Bronchial epithelial cell (primary cell): ENCODE measurements around the gene COMP. TPM values are rescaled to one million over a fixed set of nuclear protein-coding genes. Genes with fewer than 3 reads are reported as not detected.

Experiments
- DNase-seq: peaks from one replicate; pipeline ENCODE4 v3.0.0-alpha.2; 2010; ENCODE audit warnings: low read depth
- FAIRE-seq: peaks from 2 replicates; lab custom pipeline; 2011; peaks lifted over from hg19 to GRCh38; lab: Jason Lieb, UNC
- H3K27me3 ChIP-seq: 2 replicates; pipeline ENCODE4 v1.5.1; 2011; ENCODE audit warnings: low read length; ENCODE audit not compliant: control insufficient read depth, insufficient read depth
- H3K36me3 ChIP-seq: 2 replicates; pipeline ENCODE4 v1.5.1; 2011; ENCODE audit warnings: low read length; ENCODE audit not compliant: control insufficient read depth, insufficient read depth
- H3K4me3 ChIP-seq: 2 replicates; pipeline ENCODE4 v1.5.1; 2011; ENCODE audit warnings: mild to moderate bottlenecking, low read depth, low read length, control low read depth
- CTCF ChIP-seq: IDR thresholded peaks from 2 replicates; pipeline ENCODE4 v1.5.1; 2011; ENCODE audit warnings: mild to moderate bottlenecking, moderate library complexity, low read length, control low read depth, inconsistent platforms; ENCODE audit not compliant: insufficient read depth, severe bottlenecking
- total RNA-seq: library from RNA; depleted of rRNA; stranded (reverse); fragments of >200 nt; gene quantifications from 2 replicates; pipeline ENCODE4 v1.2.1, GENCODE V29; 2014

COMP gene
- total RNA-seq, 1 donor from 2014 or later, result not detected

- DNase-seq, result no peak
- Histone ChIP-seq H3K4me3 (no peak overlapping the region), H3K36me3 (no peaks in the 10 kb centered on the region), H3K27me3 (no peaks in the 10 kb centered on the region)
- no peak for FAIRE-seq
- no peak for TF ChIP-seq CTCF
Measured at GRCh38 chr19:18759995-18760426, 31.1 kb downstream of the COMP start.

GRCh38 chr19:18759304-18759994 lies 31.7 kb downstream of the COMP start:
- no peaks in the 10 kb centered on the region for H3K36me3 ChIP-seq
- FAIRE-seq (no peak), DNase-seq (no peak)
- H3K27me3 ChIP-seq, result no peaks in the 10 kb centered on the region
- no peak for TF ChIP-seq CTCF
- H3K4me3 ChIP-seq, result no peak overlapping the region

- Histone ChIP-seq H3K36me3 (no peaks in the 10 kb centered on the region), H3K27me3 (no peaks in the 10 kb centered on the region), H3K4me3 (no peak overlapping the region)
- DNase-seq (peak; percentile 88), FAIRE-seq (no peak)
- TF ChIP-seq CTCF, result peak; percentile 21
Measured at GRCh38 chr19:18756896-18757295, 34.2 kb downstream of the COMP start.

- DNase-seq (no peak), FAIRE-seq (no peak)
- Histone ChIP-seq H3K36me3 (no peaks in the 10 kb centered on the region), H3K27me3 (no peaks in the 10 kb centered on the region), H3K4me3 (no peak overlapping the region)
- TF ChIP-seq CTCF, result no peak
Measured at GRCh38 chr19:18754501-18754900, 36.6 kb downstream of the COMP start.

- Histone ChIP-seq H3K27me3 (no peaks in the 10 kb centered on the region), H3K36me3 (no peaks in the 10 kb centered on the region), H3K4me3 (no peak overlapping the region)
- DNase-seq, result no peak
- no peak for TF ChIP-seq CTCF
- no peak for FAIRE-seq
Measured at GRCh38 chr19:18751571-18751970, 39.5 kb downstream of the COMP start.
